GM06990 (cell line): ENCODE data around the gene SCYGR8.
"Not testable (repeated sequence)": the region's sequence is repeated elsewhere in the genome, so short reads cannot be mapped to it uniquely, and the experiment has no call there.

Experiments
- DNase-seq: peaks from one replicate; pipeline ENCODE4 v3.0.0-alpha.2; 2011; ENCODE audit not compliant: insufficient read length; ENCODE audit errors: extremely low read depth
- H3K27me3 ChIP-seq: replicated peaks from 2 replicates; pipeline ENCODE4 v1.6.0; 2011; ENCODE audit warnings: low read length; ENCODE audit not compliant: control insufficient read depth, insufficient read depth
- H3K36me3 ChIP-seq: 2 replicates; pipeline ENCODE4 v1.5.1; 2011; ENCODE audit warnings: low read length; ENCODE audit not compliant: control insufficient read depth, insufficient read depth
- H3K4me3 ChIP-seq: replicated peaks from 2 replicates; pipeline ENCODE4 v1.5.1; 2011; ENCODE audit warnings: low read depth, mild to moderate bottlenecking, control low read depth, low read length
- CTCF ChIP-seq: IDR thresholded peaks from 2 replicates; pipeline ENCODE4 v1.5.1; 2011; ENCODE audit warnings: low read length, control low read depth, mild to moderate bottlenecking, inconsistent platforms; ENCODE audit not compliant: insufficient read depth, poor library complexity, severe bottlenecking

Gene SCYGR8

GRCh38 chr2:227740705-227741104, 5.0 kb upstream of the SCYGR8 start:
- H3K36me3 ChIP-seq, DNase-seq, H3K27me3 ChIP-seq, H3K4me3 ChIP-seq: not testable (repeated sequence)
- TF ChIP-seq CTCF: peak; percentile 35

GRCh38 chr2:227748079-227748478, 2.4 kb downstream of the SCYGR8 start:
- Histone ChIP-seq H3K27me3 (no peaks in the 10 kb centered on the region), H3K36me3 (no peaks in the 10 kb centered on the region), H3K4me3 (no peak overlapping the region)
- no peak for DNase-seq
- peak; percentile 60 for TF ChIP-seq CTCF

GRCh38 chr2:227756261-227756660, 10.6 kb downstream of the SCYGR8 start:
- not testable (repeated sequence) for DNase-seq, H3K4me3 ChIP-seq, H3K36me3 ChIP-seq, H3K27me3 ChIP-seq

GRCh38 chr2:227759411-227760118, 13.9 kb downstream of the SCYGR8 start:
- H3K36me3 ChIP-seq: no peaks in the 10 kb centered on the region
- no peak overlapping the region for H3K4me3 ChIP-seq
- no peak for DNase-seq
- TF ChIP-seq CTCF: no peak
- H3K27me3 ChIP-seq: no peaks in the 10 kb centered on the region; the same call in 1 of the 2 replicates

GRCh38 chr2:227761740-227762476, 16.2 kb downstream of the SCYGR8 start:
- no peak for DNase-seq
- no peaks in the 10 kb centered on the region; the same call in 1 of the 2 replicates for H3K27me3 ChIP-seq
- no peak for TF ChIP-seq CTCF
- H3K36me3 ChIP-seq: no peaks in the 10 kb centered on the region
- no peak overlapping the region for H3K4me3 ChIP-seq

- no peak for TF ChIP-seq CTCF
- H3K27me3 ChIP-seq: no peaks in the 10 kb centered on the region
- DNase-seq: no peak
These were observed 20.2 kb downstream of the SCYGR8 start for GRCh38 chr2:227765788-227766372.

More at GRCh38 chr2:227765788-227766372, 20.2 kb downstream of the SCYGR8 start:
- H3K4me3 ChIP-seq: no peak overlapping the region
- no peaks in the 10 kb centered on the region for H3K36me3 ChIP-seq
